Measurements from ENCODE around the gene PTPN5.

Gene PTPN5

GRCh38 chr11:18739685-18740084 is 51.9 kb downstream of the PTPN5 start:
- no peak for DNase-seq (ENCODE audit: low read depth)

DNA sequence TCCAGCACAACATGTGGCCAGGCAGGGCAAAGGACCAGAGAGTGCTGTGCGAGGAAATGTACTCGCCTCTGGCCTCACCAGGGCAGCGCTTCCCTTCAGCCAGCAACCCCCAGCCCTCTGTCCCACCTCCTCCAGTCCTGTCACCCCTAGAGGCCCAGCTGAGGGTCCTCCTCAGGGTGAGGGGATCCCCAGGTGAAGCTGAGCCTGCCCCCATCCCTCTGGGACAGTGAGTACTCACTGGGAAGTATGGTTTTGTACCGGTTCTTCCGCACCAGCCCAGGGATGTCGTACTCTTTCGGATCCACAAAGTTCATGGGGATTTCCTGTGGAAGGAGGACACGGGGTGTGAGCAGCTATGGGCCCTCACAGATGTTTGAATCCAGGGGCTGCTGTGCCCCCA is 54.0 kb downstream of the PTPN5 start:
- DNase-seq (ENCODE audit: low read depth): no peak

GRCh38 chr11:18736590-18737148 is 54.9 kb downstream of the PTPN5 start:
- no peak for DNase-seq (ENCODE audit: low read depth)

DNA sequence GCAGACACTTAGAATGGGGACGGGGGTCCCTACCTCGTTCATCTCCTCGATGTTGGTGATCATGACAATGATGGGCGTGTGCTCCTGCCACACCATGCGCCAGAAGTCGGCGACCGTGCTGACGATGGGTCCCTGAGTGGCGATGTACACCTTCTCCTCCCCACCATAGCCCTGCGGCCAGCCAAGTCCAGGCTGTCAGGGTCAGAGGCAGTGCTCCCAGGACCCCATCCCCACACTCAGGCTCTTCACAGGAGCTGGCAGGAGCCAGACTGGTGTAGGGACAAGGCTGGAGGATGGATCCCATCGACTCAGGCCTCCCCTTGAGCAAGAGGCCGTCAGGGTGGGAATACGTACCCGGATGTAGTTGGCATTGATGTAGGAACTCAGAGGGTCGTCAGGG is 58.4 kb downstream of the PTPN5 start:
- no peak for DNase-seq (ENCODE audit: low read depth)

GRCh38 chr11:18731949-18732821 is 59.4 kb downstream of the PTPN5 start:
- DNase-seq (ENCODE audit: low read depth): no peak

DNA sequence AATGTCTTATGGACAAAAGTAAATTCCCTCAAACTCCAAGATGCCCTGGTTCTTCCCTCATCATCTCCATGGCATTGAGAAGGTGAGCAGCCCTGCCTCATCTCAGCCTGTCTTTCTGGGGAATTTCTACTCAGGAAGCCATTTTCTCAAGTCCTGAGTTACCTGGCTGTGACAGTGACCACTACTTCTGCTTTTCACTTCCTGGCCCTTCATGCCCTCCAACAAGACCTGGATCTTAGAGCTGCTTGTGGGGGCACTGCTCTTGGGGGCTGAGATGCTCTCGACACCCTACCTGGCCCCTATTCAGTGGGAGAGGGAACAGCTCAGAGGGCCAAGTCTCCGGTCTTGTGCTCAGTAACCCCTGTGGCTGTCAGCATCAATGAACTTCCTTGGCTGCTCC is 60.2 kb downstream of the PTPN5 start:
- DNase-seq (ENCODE audit: low read depth): no peak

DNA sequence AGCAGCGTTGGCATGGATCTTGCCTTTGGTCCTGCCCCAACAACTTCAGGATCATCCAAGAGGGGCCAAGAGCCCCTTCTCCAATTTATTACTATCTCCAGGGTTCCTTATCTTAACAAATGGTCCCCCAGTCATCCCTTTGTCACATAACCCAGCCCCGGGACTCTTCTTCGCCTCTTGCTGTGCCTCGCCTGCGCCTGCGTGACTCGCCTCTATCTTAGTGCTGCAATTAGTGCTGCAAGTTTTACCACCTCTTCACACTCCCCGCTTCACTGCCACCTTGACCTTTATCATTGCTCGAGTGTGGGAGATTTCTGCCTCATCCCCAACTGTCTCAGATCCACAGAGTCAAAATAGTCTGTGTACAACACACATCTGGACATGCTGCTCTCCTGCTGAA is 61.6 kb downstream of the PTPN5 start:
- no peak for DNase-seq (ENCODE audit: low read depth)

DNA sequence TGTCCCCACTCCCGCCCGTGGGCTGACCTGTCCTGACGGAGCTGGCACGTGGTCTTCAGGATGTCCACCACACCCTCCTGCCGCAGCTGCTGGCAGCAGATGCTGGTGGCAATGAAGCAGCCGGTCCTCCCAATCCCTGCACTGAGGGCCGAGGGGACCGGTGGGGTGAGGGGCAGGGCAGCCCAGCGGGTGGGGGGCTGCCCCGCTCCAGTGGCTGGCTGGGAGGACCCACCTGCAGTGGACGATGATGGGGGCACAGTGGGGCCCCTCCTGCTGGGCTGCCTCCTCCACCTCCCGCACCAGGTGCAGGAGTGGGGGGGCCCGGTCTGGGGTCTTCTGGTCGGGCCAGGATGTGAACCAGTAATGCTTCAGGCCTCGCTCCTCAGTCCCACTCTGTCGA is 62.2 kb downstream of the PTPN5 start:
- no peak for DNase-seq (ENCODE audit: low read depth)

GRCh38 chr11:18728658-18729057 is 62.9 kb downstream of the PTPN5 start:
- no peak for DNase-seq (ENCODE audit: low read depth)

DNA sequence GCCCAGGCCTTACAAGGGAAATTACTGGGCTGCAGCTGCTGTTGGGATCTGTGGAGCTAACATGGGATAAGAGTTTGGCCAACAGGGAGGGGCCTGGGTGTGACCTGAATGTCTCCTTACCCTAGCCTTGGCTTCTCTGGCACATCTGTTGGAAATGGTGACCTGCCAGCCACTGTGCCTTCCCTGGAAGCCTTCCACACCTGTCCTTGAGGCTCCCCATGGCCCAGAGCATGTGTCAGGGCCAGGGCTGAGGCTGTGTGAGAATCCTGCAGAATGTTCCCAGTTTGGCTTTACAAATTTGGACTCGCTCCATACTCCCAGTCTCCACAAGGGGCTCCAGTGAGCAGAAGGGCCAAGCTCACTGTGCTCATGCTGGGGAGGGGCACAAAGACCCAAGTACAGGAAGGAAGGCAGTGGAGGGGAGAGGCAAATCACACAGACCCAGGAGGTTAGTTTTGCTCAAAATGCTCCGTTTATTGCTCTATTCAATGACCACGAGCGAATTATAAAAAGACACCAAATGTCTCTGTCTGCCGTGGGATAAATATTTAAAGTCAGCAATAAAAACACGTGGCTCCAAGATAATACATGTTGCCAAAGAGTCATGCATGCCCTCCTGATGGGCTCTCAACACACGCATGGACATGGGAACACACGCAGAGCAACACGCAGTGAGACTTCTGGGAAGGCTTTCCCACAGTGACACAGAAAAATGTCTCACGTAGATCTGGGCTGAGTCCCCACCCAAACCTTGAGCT is 63.9 kb downstream of the PTPN5 start:
- DNase-seq (ENCODE audit: low read depth): no peak

DNA sequence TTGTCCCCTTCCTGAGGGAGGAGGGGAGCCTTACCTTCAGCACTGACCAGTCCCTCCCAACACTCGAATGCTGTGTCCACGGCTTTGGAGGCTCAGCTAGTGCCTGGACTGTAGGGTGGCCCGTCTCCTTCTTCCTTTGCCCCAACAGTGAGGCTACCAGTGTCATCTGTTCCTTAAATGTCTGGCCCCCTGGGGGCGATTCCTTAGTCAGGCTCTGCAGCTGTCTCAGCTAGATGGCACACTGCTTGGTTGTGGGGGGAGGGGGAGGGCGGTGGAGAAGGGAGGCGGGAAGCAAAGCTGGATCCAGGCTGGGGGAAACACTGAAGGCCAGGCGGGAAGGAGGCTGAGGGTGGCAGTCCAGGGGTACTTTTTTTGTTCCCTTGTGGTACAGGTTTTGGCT is 65.6 kb downstream of the PTPN5 start, which contains the start of gene IGSF22:
Gene IGSF22, minus strand, starts transcription at position 149 of the 400 bp plus-strand sequence. CDS start 1,952 bp downstream, outside the sequence.
- DNase-seq (ENCODE audit: low read depth): no peak

GRCh38 chr11:18723991-18724390 is 67.6 kb downstream of the PTPN5 start:
- DNase-seq (ENCODE audit: low read depth): no peak

DNA sequence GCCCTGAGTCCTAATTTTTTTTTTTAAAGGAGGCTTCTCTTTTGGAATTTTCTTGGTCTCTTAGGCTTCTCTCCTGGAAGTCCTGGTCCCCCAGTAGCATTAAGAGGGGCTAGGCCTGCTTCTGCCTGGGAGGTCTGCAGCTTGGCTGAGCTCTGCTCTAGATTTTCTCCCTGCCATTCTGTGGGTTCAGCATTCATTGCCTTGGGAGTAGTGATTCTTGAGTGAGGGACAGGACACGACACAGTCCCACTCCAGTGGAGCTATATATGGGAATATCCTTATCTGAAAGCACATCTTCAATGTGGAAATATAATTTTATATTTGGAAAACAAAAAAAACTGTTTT is 69.3 kb downstream of the PTPN5 start:
- DNase-seq (ENCODE audit: low read depth): no peak

DNA sequence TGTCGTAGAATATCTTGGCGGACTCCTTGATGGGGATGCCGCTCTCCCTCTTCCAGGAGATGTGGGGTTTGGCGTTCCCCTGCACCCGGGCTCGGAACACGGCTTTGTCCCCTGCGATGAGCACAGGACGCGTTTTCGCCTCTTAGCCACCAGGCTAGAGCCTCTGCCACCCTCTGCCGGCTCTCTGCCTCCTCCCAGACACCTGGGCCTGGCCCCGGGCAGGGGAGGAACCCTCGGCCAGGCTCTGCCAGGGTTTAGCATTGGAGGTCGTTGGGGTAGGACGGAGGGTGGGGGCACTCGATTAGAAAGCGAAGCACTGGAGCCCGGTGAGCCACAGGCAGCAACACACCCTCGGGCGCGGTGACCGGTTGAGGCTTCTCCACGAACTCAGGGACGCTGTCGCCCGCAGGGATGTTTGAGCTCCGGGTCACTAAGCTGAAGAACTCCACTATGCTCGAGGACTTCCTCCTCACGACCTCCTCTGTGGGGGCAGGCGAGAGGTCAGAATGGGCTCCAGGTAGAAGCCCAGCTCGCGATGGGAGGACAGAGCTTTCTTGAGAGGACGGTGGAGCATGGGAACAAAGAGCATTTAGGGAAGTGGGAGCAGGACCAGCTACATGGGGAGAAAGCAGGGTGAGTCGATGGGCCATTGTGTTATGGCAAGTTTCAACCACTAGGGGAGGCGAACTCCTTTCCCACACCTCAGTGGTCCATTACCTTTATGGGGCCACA is 69.9 kb downstream of the PTPN5 start:
- no peak for DNase-seq (ENCODE audit: low read depth)

DNA sequence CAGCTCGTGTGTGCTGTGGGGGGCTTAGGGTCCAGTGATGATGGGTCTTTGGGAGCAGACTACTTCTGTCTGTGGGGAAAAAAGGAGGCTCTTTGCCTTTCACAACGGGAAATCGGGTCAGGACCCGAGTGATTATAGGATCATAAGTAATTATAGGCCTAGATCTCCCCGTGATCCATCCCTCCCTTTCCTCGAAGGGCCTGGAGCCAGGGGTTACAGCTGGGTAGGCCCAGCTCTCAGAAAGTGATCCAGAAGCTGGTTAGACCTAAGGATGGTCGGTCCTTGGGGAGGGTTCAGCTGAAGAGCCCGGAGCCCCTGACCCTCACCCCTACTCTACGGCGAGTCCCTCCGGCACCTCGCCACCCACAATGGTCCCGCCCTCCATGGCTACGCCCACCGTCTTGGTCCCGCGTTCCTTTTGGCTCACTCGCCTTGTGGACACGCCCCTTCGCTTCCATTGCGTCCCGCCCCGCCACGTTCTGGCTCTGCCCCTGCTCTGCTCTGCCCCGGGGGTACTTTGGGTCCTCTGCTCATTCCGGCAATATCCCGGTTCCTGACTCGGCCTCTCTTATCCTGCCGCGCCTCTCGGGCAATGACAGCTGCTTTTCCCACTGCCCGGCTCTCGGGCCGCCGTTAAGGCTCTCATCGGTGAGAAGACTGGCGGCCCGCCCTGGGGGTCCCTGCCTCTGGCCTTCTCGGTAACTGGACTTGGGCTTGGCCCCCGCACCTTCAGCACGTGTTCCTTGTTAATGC is 70.6 kb downstream of the PTPN5 start:
- peak; percentile 50 for DNase-seq (ENCODE audit: low read depth)

DNA sequence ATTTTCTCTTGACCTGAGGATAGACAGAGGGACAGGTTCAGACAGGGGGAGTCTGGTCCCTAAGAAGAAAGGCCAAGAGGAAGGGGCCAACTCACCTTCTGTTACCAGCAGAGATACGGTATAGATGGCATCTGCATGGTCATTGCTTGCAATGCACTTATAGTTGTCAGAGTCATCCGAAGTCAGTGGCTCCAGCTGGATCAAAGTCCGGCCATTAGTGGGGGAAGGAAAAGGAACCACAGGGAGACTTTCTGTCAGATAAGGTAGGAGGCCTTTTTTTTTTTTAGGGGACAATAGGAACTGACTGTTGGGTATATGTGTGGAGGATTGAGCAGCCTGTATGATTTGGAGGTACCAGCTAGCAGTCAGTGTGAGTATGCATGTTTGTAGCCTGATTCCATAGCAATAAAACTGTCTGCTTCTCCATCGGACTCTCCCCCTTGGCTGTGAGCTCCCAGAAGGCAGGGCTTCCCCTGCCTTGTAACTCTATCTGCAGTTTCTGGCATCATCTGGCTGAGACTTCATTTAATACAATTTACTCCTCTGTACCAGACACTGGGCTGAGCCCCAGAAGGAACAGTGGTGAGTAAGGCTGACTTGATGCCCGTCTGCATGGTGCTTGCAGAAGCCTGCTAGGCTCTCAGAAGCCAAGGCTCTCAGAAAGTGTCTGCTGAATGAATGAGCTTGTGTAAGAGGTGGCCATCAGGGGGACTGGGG is 71.3 kb downstream of the PTPN5 start:
- peak; percentile 67 for DNase-seq (ENCODE audit: low read depth)

- DNase-seq (ENCODE audit: low read depth): no peak
Measured at GRCh38 chr11:18715476-18715875, 76.1 kb downstream of the PTPN5 start.

DNA sequence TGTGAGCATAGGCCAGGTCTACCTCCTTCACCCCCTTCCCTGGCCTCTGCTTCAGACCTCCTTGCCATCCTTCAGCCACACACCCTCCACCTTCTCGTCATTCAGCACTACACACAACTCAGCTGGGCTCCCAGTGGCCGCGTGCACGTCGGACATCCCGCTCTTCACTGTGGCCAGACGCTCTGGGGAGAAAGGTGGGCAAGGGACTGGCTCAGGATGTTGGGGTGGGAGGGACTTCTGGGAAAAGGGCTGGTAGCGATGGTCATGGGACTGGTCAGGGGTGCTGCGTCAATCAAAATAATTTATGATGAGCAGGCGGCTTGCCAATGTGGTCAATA is 77.2 kb downstream of the PTPN5 start:
- DNase-seq (ENCODE audit: low read depth): no peak

DNA sequence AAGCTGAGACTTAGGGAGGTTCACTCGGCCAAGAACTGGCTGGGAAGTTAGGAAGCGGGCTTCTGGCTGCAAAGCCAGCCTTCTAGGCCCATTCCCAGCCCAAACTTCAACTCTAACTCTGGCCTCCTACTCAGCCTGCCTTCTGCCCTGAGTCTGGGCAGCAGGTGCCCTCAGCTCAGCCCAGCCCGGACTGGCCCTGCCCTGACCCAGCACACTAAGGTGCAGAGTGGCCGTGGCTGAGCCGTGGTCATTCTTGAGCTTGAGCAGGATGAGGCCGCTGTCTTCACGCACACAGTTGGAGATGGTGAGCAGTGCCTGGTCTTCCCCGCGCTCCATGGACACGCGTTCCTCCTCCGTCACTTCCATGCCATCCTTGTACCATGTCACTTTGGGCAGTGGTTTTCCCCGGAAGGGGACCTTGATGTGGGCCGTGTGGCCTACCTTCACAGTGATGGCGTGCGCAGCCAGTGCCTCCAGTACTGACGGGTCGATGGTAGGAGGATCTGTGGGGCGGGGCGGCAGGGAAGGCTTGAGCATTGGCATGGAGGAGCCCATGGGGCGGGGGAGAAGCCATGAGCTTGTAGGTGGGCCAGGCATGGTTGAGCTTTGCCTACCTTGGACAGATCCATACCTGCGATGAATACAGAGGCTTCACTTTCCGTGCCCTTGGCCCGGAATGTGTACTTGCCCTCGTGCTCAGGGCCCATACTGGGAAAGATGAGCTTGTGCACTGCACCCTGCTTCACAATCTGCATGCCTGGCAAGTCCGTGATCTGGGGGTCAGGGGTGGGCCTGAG is 77.8 kb downstream of the PTPN5 start:
- no peak for DNase-seq (ENCODE audit: low read depth)

GRCh38 chr11:18710545-18710944 is 81.1 kb downstream of the PTPN5 start:
- no peak for DNase-seq (ENCODE audit: low read depth)
